GM18520 (cell line): ENCODE results near the gene FBXO5.
"Not testable (repeated sequence)": the region's sequence is repeated elsewhere in the genome, so short reads cannot be mapped to it uniquely, and the experiment has no call there.

ENCODE experiments used
- ATAC-seq: cut with Tn5 transposase; IDR thresholded peaks from one replicate; pipeline ENCODE4 v1.9.1; 2021; ENCODE audit not compliant: unreplicated experiment

The FBXO5 gene, protein sequence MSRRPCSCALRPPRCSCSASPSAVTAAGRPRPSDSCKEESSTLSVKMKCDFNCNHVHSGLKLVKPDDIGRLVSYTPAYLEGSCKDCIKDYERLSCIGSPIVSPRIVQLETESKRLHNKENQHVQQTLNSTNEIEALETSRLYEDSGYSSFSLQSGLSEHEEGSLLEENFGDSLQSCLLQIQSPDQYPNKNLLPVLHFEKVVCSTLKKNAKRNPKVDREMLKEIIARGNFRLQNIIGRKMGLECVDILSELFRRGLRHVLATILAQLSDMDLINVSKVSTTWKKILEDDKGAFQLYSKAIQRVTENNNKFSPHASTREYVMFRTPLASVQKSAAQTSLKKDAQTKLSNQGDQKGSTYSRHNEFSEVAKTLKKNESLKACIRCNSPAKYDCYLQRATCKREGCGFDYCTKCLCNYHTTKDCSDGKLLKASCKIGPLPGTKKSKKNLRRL

DNA sequence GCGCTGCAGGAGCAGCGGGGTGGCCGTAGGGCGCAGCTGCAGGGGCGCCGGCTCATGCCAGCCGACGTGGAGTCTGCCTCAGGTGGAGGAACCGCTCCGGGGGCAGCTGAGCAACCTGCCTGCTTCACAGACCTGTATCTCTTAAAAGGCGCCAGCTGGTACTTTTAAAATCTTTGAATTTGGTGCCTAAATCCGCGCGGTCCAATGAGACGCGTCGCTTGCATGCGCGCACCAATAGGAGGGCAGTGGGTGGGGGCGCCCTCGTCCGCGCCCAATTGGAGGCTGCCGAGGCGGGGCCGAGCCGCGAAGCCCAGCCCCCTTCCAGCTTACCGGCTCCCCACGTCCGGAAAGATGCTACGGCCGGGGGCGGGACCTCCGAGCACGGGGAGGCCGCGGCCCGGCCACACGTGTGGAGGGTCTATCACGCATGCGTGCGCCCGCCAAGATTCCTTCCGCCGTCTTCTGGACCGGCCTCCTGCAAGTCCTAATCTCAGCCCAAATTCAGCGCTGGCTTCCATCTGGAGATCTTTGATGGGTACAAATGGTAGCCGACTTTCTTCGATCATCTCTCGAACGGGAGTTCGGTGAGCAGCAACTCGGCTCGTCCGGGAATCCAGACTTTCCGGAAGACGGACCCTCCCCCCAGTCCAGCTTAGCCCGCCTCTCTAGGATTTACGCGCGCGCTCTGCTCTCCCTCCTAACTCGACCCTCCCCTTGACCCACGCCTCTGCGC is at the start of gene FBXO5:
Gene FBXO5, minus strand, starts transcription at position 138 of the 733 bp plus-strand sequence. Its CDS starts 82 bp downstream, at position 56.
- ATAC-seq = peak; percentile 81

DNA sequence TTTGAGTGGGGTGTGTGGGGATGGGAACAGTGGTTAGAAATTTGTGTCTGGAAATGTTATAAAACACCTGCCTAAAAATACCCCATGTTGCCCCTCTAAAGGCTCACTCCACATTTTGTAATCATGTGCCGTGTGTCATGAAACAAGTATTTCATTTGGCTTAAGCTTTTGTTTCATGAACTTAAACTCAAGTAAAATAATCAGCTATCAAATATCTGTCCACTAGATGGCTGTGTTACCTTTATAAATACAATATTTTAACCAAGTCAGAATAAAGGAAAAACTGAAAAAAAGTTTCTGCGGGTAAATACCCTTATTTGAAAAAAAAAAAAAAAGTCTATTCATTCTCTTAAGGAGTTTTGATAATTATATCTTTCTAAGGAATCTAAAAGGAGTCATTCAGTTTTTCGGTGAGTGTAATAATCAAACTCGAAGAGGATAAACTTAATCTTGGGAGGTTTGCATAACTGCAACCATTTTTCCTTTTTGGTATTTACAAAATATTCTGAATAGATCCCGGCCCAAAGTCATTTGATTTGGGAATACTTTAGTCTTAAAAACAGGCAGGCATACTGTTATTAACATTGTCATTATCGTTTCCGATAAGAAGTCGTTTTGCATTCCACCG is 49.5 kb upstream of the FBXO5 start:
- ATAC-seq = no peak

DNA sequence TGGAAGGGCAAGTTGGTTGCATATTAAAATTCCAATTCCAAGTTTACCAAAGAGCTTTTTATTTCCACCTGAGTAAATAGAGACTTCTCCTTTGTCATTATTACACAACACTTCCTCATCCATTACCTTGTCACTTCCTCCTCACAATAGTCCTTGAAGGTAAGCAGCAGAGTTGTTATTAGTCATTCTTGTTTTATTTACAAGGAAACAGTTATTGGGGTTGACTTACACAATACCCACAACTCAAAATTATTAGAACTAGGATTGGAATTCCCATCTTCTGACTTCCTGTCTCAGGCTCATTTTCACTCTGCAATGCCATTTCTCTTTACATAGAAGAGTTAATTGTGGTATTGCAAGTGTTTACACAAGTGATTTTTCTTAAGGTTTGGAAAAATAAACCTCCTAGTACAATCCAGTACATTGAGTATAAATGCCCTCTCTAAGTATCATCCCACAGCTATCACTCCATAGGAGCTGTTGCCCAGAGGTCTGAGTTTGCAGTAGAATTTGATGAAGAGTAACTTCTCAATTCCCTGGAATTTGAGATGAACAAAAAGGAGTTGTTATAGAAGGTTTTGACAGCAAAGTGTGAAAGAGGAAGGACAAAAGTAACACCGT is 48.6 kb upstream of the FBXO5 start:
- no peak for ATAC-seq

DNA sequence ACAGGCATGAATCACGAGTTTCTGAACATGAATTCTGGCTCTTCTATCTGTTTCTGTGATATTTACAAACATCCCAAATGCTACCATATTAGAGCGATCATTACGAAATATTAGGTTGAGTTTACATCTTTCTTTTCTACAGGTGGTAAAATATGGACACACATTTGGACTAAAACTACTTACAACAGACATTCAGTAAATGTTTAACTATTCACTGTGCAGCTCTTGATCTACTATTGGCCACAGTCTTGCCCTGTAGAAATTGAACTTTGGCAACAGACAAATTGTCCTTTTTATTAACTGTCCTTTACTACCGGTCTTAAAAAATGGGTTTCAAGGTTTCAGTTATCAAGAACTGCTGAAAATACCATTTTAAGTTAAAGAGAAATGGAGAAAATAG is 46.1 kb upstream of the FBXO5 start:
- no peak for ATAC-seq

DNA sequence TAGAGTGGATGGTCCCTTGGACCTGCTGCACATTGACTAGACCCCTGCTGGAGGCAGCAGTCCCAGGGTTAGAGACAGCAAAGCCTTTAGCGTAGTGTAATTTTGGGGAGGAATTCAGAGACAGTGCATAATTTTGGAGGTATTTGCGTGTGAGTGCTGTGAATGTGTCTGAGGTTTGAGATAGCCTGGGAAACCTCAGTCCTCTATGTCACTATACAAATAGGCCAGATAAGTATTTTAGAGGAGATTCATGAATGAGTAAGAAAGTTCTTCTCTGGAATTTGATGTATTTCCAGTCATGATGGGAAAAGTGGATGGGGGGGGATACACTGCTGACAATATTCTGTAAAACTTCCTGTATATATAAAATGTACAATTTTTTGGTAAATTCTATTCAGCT is 45.4 kb upstream of the FBXO5 start:
- no peak for ATAC-seq

DNA sequence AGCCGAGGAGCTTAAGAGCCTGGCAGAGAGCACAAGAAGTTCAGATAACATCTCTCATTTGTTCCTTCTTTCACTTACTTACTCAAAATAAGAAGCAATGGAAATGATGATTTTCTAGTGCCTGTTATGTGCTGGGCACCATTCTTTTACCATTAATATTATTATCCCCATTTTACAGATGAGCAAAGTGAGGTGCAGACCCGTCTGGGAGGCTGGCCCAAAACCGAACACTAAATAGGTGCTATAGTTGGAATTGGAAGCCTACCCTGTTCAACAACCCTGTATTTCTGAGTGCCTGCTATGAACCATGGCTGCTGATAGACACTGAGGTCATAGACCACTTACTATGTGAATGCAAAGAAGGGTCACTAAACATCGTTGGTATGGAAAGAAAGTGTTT is 44.6 kb upstream of the FBXO5 start:
- ATAC-seq = no peak

DNA sequence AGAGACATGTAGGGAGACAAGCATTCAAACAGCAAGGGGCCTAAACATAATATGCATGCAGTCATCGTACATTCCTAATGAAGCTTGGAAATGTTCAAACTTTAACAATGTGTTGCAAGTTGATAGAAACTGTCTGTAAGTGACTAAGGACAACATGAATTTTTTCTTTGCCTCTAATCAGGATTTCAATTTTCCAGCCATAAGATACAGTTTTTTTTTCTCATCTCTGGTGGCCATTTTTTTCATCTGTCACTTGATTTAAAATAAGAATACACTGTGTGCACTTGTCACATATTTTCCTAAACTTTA is 41.8 kb upstream of the FBXO5 start:
- ATAC-seq = no peak

DNA sequence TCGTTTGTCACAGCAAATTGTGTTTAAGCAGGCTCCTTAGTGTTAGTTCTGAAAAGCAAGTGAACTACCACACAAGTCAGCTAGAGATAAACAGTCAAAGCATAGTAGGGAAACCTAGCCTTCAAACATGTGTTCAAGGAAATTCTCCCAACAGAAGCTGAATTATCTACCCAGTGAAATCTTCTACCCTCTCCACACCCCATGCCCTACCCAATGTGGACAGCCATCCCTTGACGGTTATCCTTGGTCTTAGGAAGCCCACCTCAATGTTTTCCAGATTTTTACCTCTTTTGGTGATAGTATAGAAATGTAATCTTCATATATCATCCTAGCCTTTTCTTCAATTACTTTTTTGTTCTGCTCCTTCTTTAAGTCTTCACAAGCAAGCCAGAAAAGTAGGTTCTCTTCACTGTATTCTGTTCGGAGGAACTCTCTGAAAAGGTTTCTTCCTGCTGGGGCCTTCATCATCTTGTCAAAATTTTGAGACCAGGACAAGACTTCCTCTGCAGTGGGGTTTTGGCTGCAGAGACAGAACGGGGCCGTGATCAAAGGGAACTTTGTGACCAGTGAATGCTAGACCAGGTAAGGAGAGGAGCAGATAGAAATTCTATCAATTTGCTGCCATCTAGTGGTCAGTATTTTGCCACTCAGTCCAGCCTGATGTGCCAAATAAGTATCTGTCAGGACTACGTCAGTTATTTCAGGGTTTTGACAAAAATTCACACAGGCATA is 41.3 kb upstream of the FBXO5 start:
- peak; percentile 98 for ATAC-seq

DNA sequence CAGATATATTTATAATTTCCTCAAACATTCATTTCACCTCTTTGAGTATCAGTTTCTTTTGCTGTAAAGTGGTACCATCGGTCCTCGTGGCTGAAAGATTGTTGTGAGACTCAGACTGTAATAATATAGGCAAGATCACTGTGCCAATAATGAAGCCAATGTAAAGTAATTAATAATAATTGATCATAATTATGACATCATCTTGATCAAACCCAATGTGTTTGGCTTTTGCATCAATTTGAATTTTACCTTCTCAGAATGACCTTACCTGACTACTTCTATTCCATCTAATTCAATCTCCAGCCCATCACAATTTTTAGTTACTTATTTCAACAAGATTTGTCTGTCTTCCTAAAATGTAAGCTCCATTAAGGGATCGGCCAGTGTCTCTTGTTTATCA is 35.5 kb upstream of the FBXO5 start:
- ATAC-seq = no peak

DNA sequence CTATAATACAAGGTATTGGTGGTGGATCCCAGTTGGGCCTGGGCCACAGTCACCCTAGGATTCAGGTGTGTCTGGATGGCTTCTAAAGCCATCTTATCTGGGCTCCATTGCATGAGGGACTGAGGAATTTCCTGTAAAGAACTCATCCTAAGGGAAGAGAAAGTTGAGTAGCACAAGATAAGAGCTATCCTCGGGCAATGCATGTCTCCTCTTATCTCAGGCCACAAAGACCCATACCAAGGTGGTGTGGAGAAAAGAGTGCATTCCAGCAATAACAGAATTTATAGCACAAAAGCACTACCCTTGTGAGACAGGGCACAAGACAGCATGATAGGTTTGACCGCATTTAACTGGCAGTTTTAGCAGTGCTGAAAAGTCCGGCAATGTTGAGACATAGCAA is 34.0 kb upstream of the FBXO5 start:
- no peak for ATAC-seq

DNA sequence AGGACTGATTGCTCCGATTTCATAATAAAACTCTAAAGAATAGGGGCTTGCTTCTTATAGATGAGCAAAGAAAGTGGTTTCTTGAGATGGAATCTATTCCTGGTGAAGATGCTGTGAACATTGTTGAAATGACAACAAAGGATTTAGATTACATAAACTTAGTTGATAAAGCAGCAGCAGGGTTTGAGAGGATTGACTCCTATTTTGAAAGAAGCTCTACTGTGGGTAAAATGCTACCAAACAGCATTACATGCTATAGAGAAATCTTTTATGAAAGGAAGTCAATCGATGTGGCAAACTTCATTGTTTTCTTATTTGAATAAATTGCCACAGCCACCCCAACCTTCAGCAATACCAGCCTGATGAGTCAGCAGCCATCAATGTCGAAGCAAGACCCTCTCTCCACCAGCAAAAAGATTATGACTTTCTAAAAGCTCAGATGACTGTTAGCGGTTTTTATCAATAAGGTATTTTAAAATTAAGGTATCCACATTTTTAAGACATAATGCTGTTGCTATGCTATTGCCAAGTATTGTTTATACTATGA is 32.3 kb upstream of the FBXO5 start:
- ATAC-seq = no peak

DNA sequence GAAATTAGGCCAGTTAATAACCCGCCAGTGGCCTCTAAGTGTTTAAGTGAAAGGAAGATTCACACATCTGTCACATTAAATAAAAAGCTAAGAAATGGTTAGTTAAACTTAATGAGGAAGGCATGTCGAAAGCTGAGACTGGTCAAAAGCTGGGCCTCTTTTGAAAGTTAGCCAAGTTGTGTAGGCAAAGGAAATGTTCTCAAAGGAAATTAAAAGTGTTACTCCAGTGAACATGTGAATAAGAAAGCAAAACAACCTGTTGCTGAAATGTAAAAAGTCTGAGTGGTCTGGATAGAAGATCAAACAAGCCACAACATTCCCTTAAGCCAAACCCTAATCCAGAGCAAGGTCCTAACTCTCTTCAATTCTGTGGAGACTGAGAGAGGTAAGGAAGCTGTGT is 30.6 kb upstream of the FBXO5 start:
- ATAC-seq = no peak

DNA sequence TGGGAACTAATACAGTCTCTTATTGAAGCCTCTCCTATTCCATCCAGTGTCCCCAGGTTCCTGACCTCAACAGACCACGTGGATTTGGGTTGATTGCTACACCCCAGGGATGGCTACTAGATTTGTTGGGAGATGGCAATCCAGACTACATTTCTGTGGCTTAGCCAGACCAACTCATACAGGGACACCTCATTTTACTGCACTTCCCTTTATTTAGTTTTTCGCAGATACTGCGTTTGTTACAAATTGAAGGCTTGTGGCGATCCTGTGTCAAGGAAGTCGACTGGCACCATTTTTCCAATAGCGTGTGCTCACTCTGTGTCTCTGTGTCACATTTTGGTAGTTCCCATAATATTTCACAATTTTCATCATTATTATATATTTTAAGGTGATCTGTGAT is 30.0 kb upstream of the FBXO5 start:
- no peak for ATAC-seq

DNA sequence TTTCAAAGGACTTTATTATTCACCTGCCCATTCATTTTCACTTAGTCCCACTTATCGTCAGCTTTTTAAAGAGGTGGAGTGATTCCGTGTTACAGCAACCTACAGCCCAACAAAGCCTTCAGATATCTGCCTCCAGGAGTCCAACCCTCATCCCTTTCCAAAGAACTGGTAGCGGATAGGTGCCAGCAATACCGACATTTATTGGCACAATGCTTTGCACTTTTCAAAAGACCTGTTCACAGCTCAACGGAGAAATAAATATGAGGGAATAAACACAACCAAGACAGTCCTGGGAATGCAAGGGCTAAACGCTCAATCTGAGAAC is 20.5 kb upstream of the FBXO5 start:
- ATAC-seq = no peak

DNA sequence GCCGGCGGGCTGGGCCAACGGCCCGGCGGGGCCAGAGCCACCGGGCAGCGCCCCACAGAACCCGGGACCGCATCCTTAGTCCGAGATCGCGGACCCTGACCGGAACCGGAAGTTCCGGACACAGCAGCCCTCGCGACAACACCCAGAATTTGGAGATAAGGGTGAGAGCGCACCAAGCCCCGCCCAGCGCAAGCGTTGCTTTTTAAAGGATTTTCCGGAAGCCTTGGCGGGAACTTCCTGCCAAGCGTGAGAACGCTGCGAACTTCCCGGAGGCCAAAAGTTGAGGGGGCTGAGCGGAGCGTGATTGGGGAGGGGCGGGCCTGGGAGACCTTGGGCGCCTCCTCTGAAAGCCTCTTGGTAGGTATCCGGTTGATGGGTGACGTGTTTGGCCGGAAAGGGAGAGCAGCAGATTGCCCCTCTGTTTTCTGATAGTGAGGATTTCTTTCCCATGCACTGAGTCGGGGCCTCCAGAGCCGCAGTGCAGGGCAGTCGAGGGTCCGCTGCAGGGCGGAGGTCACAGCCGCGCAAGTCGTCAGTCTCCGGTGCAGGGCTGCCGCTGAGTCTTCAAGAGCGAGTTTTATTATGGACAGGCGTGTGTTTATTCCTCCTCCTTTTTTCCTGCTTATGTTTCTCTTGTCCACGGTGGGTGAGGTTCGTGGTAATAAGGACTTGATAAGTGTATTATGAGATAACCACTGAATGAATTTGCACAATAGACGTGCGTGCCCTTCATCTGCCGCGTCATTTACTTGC is 19.9 kb upstream of the FBXO5 start, which contains the start of gene MTRF1L:
Gene MTRF1L, minus strand, starts transcription at position 97 of the 753 bp plus-strand sequence. Its CDS starts 24 bp downstream, at position 73.
- ATAC-seq = peak; percentile 96

DNA sequence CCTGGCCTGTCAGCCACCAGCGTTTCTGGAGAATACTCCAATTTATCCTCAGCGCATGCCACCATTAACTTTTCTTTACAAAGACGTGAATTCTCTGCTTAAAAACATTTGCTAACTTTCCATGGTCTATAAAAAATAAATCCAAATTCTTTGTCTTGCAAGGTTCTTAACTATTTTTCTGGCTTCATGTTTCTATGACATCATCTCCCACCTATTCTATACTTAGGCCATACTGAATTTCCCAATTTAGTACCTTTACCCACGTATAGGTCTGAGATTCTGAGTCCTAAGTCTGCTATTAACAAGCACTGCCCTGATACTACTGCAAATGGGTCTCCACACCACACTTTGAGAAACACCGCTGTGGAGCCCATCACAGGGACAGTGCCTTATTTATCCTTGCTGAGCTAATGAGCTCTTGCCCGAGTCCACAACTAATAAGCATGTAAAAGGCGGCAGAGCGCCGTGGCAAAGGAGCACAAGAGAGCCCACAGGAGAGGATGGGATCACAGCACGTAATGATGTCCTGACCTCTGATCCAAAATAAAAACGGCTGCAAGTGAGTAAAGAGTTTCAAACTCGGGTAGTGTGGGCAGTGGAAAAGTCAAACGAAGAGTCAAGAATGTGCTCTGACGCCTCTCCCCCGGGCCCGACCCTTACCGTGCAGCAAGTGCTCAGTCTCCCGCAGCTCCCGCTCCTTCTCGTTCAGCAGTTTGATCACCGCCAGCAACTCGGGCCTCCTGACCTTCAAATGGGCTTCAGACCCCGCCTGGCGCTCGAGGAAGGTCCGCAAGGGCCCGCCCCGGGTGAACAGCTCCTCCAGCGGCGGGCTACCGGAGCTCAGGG is 19.1 kb upstream of the FBXO5 start:
- ATAC-seq = no peak

DNA sequence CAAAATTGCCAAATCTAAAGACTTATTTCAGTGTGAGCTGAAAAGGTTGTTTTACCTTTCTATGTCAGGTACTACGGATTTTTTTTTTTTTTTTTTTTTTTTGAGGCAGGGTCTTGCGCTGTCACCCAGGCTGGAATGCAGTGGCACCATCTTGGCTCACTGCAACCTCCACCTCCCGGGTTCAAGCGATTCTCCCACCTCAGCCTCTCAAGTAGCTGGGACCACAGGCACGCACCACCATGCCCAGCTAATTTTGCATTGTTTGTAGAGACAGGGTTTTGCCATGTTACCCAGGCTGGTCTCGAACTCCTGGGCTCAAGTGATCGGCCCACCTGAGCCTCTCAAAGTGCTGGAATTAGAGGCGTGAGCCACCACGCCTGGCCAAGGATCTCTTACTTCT is 17.9 kb upstream of the FBXO5 start:
- not testable (repeated sequence) for ATAC-seq

DNA sequence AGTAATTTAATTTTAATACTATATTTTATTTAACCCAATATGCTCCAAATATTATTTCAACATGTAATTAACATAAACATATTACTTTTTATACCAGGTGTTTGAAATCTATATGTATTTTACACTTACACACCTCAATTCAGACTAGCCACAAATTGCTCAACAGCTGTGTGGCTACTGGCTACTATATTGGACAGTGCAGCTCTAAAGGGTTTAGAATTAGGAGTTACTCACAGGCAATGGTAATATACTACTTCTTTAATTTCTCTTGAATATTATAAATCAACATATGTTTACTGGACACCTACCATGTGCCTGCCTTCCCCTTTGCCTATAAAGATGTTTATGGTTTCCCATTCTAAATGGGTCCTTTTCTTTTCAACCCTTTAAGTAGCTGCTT is 17.4 kb upstream of the FBXO5 start:
- no peak for ATAC-seq

DNA sequence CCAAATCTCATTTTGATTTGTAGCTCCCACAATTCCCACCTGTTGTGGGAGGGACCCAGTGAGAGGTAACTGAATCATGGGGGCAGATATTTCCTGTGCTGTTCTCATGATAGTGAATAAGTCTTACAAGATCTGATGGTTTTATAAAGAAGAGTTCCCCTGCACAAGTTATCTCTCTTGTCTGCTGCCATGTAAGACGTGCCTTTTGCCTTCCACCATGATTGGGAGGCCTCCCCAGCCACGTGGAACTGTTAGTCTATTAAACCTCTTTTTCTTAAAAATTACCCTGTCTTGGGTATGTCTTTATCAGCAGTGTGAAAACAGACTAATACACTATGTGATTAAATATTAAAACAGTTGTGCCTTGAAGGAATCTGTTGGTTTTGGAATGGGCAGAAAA is 16.7 kb upstream of the FBXO5 start:
- ATAC-seq = not testable (repeated sequence)
